DND-41 (cell line): ENCODE measurements around the gene PRSS3.

Source experiments
- CTCF ChIP-seq: IDR thresholded peaks from 2 replicates; pipeline ENCODE4 v1.5.1; 2012; ENCODE audit warnings: borderline replicate concordance, low read length, moderate library complexity, mild to moderate bottlenecking; ENCODE audit not compliant: poor library complexity, severe bottlenecking; ENCODE audit errors: extremely low read depth
- EZH2 ChIP-seq: IDR thresholded peaks from 3 replicates; pipeline ENCODE4 v1.6.1; 2012; ENCODE audit warnings: borderline replicate concordance, low read depth, mild to moderate bottlenecking, moderate library complexity, low read length, inconsistent platforms; ENCODE audit not compliant: severe bottlenecking

- TF ChIP-seq EZH2: no peak
- TF ChIP-seq CTCF: no peak
These were observed 46.6 kb upstream of the PRSS3 start for GRCh38 chr9:33748633-33749304.
